DMS 273 (cell line): ENCODE results near the gene THBS2.
"Not testable (repeated sequence)": the region's sequence is repeated elsewhere in the genome, so short reads cannot be mapped to it uniquely, and the experiment has no call there.

Experiments used
- DNase-seq: peaks from one replicate; lab custom pipeline; 2025; ENCODE audit not compliant: unreplicated experiment; lab: John Stamatoyannopoulos, UW

THBS2 gene

GRCh38 chr6:169273511-169273910 lies 19.9 kb upstream of the THBS2 start:
- DNase-seq, result no peak

DNA sequence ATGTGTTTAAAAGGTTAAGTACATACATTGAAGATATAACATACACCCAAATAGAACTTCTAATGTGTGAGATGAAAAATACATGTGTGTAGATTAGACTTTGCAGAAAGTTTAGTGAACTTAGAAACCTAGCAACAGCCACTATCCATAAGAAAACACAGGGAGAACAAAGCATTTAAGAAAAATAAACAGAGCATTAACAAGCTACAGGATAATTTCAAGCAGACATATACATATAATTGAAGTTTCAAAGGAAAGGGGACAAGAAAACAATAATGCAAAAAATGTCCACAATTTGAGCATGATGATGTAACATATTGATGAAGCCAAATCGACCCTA lies 18.2 kb upstream of the THBS2 start:
- DNase-seq, result no peak

- no peak for DNase-seq
These were observed 17.7 kb upstream of the THBS2 start for GRCh38 chr6:169271158-169271876.

DNA sequence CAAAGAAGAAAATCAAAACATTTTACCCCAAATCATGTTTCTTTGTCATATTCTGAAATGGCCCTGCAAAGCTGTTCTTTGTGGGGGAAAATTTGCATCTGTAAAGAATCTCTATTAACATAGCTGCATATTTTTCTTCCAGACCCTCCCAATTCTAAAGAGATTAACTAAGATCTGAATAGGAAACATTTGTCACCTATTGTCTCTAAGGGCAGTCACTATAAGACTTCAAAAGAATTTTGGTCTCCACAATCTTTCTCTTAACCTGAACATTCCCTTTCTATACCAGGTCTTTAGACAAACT lies 16.4 kb upstream of the THBS2 start:
- DNase-seq, result not testable (repeated sequence)

DNA sequence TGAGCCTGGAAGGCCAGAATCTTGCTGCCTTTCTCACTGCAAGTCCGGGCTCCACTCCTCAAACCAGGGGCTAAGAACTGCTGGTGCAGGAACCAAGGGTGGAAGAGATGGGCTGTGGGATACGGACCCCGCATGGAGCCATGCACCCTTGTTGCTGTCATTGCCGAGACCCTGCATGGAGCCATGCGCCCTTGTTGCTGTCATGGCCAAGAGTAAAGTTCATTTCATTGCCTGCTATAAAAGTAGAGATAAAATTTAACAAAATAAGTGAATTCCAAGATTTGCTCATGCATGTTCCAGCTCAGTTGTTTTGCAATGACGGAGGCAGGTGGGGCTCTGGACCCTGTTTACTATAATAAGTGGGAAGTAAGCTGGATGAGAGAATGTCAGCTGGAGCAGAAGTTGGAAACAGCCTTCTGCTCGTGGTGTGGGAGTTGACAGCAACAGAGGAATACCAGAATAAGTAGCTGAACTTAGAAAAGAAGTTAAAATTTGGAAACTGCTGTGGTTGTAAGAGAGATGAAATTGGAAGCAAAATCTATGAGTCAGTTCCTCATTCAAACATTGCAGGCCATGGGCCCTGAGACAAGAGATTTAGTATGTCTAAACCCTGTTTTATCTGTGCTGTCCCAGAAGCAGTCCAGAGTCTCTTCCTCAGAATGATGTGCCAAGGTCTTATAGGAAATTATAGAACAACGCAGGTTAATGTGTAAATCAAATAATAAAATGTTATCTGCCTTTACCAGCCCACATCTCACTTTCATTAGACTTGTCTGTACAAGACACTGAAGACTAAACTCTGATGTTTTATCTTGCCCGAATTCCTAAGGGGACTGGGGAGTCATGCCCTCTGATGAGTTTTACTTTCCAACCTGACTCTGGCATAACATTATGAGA lies 15.8 kb upstream of the THBS2 start:
- no peak for DNase-seq

DNA sequence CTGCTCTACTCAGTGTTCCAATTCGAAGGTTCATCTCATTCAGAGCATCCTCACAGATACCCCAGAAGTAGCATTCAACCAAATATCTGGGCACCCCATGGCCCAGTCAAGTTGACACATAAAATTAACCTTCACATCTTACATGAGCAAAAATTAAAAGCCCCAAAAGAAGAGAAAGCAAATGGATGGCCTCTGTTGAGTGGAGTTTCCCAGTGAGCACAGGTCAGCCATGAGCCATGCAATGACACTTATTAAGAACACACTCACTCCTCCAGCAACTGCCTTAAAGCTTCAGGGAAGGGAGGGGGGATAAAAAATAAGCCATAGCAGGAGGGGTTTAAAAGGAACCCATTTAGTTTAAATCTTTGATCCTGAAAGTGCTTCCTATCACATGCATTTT lies 14.6 kb upstream of the THBS2 start:
- no peak for DNase-seq

DNA sequence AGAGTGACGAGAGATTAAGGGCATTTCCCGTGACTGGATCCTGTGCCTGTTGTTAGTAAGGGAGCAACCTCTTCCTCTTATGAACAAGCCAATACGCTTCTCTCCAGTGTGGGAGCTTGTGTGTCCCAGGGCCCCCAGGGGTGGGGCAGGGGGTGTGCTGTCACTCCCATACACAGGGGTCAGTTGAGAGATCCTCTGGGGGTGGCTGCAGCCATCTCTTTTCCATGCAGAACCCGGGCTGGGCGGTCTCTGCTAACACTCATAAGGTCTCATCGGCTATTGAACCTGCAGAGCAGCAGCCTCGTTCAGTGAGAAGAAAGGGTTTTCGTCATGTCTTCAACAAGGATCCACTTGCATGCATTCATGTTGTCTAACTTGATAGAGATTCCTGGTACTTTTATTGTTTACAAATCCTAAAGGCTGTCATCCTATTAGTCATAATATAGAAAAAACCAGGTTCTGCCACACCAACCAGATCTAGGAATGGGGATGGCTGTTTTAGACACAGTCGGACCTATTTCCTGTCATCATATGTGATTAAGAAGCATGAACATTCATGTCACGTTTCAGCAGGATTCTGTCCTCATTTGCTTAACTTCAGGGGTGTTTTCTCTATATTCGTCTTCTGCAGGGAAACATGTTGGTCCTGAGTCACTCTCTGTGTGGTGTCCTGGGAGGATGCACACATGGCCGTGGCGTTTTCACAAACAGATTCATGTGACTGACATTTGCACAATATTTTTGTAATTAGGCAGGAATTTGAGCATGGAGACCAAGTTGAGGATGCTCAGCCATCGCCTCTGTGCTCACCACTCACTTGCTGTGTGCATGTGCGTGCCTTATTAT lies 13.3 kb upstream of the THBS2 start:
- DNase-seq, result no peak

GRCh38 chr6:169266261-169266660 lies 12.6 kb upstream of the THBS2 start:
- DNase-seq, result no peak

DNA sequence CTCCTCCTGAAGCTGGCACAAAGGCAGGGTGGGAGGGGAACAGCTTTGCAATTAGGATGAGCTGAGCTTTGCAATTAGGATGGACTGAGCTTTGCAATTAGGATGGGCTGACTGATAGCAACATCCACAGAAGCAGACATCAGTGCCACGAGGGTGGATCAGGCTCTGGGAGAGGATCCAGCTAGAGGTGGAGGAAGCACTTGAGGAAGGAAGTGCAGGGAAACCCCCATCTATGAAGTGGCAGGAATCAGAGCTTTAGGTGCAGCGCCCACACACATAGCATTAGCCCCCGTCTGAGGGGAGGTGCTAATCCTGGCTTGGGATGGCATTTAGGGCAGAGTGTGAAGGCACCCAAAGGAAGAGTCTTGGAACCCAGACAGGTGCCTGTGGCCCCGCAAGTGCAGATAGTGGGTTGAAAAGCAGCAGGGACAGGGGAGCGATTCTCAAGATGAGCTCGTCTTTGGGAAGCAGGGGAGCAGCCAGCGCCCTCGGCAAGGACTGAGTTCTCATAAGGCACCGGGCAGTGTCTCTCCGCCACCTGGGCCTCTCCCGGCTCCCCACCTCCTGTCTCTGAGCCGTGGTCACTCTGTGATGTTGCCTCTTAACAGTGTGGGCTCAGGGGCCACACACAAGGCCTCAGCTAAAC lies 12.0 kb upstream of the THBS2 start:
- DNase-seq, result no peak

GRCh38 chr6:169263836-169264608 lies 10.4 kb upstream of the THBS2 start:
- peak; percentile 3 for DNase-seq

DNA sequence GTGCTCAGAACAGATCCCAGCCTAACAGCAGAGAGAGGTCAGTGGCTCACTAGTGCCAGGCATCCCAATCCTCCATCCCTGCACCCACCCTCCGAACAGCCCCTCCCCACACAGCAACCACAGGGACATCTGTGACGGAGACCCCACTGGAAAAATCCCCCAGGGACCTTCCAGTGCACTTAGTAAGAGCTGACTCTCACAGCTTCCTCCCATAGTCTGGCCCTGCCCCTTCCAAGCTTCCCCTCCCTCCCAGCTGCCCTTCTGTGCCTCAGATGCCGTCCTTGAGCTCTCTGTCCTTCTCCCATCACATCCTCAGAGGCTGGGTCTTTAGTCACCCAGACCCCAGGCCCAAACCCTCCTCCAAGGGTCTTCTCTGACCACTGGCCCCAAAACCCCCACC lies 9.7 kb upstream of the THBS2 start:
- DNase-seq, result no peak

- not testable (repeated sequence) for DNase-seq
These were observed 9.0 kb upstream of the THBS2 start for GRCh38 chr6:169262602-169263001.

GRCh38 chr6:169256518-169256917 lies 2.9 kb upstream of the THBS2 start:
- no peak for DNase-seq

GRCh38 chr6:169256061-169256460 lies 2.4 kb upstream of the THBS2 start:
- DNase-seq, result no peak

GRCh38 chr6:169255643-169256042 lies 2.0 kb upstream of the THBS2 start:
- DNase-seq, result no peak

DNA sequence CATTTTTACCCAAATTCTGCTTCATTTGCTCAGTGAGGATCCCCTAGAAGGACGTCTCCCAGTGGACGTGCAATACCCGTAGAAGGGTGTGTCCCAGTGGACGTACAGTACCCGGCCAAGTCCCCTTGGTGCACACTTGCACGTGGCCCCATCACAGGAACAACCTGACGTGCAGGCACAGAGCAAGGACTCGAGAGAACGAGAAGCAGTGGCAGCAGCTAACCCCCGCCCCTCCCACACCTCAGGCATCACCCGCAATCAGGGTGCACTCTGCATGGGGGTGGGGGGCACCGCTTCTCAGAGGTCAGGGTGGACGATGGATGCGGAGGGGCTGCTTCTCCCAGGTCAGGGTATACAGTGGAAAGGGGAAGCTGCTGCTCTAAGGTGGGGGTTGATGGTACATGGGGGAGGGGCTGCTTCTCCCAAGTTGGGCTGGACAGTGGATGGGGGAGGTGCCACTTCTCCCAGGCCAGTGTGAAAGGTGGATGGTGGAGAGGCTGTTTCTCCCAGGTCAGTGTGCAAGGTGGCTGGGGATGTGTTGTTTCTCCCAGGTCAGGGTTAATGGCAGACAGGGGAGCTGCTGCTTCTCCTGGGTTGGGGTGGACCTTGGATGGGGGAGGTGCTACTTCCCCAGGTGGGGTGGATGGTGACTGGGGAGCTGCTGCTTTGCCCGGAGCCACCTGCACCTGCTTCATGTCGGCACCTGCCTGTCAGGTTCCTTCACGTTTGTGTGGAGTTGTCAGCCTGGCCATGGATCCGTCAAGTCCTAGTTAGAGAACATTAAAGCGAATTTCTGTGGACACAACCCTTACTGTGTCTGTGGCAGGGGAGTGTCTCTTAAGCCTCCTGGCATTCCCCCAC lies 1.0 kb upstream of the THBS2 start:
- no peak for DNase-seq

DNA sequence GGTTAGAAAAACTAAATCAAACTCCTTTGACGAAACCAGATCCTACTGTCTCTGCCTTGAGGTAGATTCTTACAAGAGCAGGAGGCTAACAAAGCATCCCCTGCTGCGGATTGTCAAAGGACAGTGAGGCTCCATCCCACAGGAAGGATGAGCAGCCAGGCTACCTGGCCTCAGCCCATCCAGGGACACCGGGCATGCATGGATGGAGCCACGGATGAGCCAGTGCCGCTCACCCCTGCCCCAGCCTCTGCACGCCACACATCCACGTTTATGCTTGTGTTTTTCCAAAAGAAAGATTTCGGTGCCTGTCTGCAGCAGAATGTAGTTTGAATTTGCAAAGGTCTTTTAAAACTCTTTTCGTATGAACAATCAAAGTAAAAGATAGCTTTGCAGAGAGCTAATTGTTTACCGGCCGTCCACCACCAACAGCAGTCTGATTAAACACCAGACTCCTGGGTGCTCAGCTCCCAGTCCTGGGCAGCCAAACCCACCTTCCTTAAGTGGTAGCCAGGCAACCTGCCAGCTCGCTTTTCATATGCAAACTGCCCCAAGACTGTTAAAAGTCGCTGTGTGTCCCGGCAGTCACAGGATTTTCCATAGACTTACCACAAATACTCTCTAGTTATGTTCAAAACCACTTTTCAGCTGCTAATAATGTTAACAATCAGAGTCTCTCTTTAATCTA lies 999 bp downstream of the THBS2 start:
- DNase-seq, result peak; percentile 5

DNA sequence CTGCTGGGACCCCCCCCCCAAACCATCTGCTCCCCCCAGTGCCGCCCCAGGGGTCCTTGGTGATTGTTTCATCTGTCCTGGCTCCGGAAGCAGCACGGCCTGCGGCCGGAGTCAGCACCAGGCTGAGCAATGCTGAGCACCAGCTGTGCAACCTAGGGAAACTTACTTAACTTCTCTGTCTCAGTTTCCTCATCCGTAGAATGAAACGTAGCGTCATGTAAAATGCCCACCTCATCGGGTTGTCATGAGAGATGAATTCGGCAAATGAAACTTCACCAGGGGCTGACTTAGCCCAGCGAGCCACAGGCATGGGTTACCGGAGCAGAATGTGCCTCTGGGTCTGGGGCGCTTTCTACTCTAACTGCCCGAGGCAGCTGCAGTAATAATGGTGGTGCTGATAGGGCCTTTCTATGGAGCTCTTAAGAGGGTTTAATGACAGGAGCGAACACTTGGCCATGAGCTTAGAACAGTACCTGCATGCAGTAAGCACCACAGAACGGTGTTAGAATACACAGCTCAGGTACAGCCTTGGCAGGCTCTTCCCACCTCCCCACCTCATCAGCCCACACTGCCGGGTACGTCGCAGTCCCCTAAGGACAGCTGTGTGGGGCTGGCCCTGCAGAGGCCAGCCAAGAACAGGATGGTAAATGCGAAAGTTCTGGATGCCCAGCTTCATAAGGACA lies 1.7 kb downstream of the THBS2 start:
- DNase-seq, result no peak
